Parathyroid adenoma (tissue), 2 donors: Measurements from ENCODE around the gene EDIL3.
"Not testable (repeated sequence)": the region's sequence is repeated elsewhere in the genome, so short reads cannot be mapped to it uniquely, and the experiment has no call there.

ENCODE experiments used
- H2AFZ ChIP-seq: fragments of 300-600 bp; sonication (generic); one replicate; pipeline ENCODE4 v1.7.0; 2017; ENCODE audit warnings: antibody characterized with exemption, mild to moderate bottlenecking
- H3K27ac ChIP-seq: fragments of 300-600 bp; sonication (generic); one replicate; pipeline ENCODE4 v1.7.0; 2017
- H3K27me3 ChIP-seq: fragments of 300-600 bp; sonication (generic); one replicate; pipeline ENCODE4 v1.7.0; 2017; ENCODE audit warnings: low read length; ENCODE audit not compliant: control insufficient read depth, insufficient read depth
- H3K36me3 ChIP-seq: fragments of 300-600 bp; sonication (generic); one replicate; pipeline ENCODE4 v1.7.0; 2017; ENCODE audit warnings: low read length; ENCODE audit not compliant: control insufficient read depth, insufficient read depth
- H3K4me1 ChIP-seq: fragments of 300-600 bp; sonication (generic); one replicate; pipeline ENCODE4 v1.7.0; 2017; ENCODE audit warnings: control low read depth
- H3K4me2 ChIP-seq: fragments of 300-600 bp; sonication (generic); one replicate; pipeline ENCODE4 v1.7.0; 2017; ENCODE audit warnings: low read length
- H3K4me3 ChIP-seq: fragments of 300-600 bp; sonication (generic); one replicate; pipeline ENCODE4 v1.7.0; 2017; ENCODE audit warnings: low read depth, low read length
- H3K79me2 ChIP-seq: fragments of 300-600 bp; sonication (generic); one replicate; pipeline ENCODE4 v1.7.0; 2017; ENCODE audit warnings: control low read depth
- H3K9ac ChIP-seq: fragments of 300-600 bp; sonication (generic); one replicate; pipeline ENCODE4 v1.7.0; 2017; ENCODE audit warnings: mild to moderate bottlenecking
- H3K9me3 ChIP-seq: fragments of 300-600 bp; sonication (generic); one replicate; pipeline ENCODE4 v1.7.0; 2017; ENCODE audit warnings: low read length; ENCODE audit not compliant: control insufficient read depth
- TF ChIP-seq, protein P1 (sequence below): fragments of 300-600 bp; sonication (generic); IDR thresholded peaks from one replicate; pipeline ENCODE4 v1.7.0; 2017; ENCODE audit warnings: antibody characterized with exemption, mild to moderate bottlenecking
- donor health status: primary hyperparathyroidism.

Gene EDIL3

DNA sequence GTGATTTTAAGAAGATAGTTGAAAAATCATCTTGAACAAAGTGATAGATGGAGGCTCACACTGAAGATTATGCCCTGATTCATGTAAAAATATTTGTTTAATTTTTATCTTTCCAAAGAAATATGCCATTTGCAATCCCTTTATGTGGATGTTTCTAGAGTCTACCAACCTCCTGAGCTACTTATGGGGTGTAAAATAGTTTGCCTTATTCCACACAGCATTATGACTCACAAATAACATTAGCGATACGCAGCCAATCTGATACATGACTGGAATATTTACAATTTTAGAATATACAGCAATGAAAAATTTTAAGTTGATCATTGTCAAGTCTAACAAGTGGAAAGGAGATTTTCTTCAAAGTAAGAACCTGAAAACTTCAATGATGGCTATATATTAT, 327.5 kb downstream of the EDIL3 start:
- Histone ChIP-seq H3K4me2 (no peak overlapping the region), H3K79me2 (no peaks in the 10 kb centered on the region), H3K4me3 (no peak overlapping the region), H3K9me3 (no peaks in the 10 kb centered on the region), H3K27ac (no peak overlapping the region), H2AFZ (no peak overlapping the region), H3K4me1 (no peaks in the 10 kb centered on the region), H3K9ac (no peak overlapping the region), H3K36me3 (no peaks in the 10 kb centered on the region), H3K27me3 (no peaks in the 10 kb centered on the region)
- TF ChIP-seq, protein P1, sequence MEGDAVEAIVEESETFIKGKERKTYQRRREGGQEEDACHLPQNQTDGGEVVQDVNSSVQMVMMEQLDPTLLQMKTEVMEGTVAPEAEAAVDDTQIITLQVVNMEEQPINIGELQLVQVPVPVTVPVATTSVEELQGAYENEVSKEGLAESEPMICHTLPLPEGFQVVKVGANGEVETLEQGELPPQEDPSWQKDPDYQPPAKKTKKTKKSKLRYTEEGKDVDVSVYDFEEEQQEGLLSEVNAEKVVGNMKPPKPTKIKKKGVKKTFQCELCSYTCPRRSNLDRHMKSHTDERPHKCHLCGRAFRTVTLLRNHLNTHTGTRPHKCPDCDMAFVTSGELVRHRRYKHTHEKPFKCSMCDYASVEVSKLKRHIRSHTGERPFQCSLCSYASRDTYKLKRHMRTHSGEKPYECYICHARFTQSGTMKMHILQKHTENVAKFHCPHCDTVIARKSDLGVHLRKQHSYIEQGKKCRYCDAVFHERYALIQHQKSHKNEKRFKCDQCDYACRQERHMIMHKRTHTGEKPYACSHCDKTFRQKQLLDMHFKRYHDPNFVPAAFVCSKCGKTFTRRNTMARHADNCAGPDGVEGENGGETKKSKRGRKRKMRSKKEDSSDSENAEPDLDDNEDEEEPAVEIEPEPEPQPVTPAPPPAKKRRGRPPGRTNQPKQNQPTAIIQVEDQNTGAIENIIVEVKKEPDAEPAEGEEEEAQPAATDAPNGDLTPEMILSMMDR, result no peak

DNA sequence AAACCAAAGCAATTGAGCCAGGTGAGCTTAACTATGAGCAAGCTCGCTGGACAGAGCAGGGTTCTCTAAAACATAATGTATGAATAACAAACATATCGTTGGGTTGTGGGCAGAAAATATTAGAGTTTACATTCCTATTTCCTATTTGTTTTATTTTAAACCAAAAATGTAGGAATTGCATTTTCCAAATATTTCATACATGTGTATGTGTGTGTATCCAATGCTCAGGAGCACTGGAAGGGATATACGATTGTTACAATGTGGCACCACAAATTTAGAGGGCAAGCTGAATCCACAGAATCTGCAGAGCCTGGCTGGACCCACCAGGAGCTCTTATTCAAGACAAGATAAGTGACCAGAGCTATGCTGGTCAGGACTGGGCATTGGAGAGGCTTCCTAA, 338.7 kb downstream of the EDIL3 start:
- Histone ChIP-seq H3K9ac (no peak overlapping the region), H3K9me3 (no peaks in the 10 kb centered on the region), H3K4me1 (no peaks in the 10 kb centered on the region), H3K27ac (no peak overlapping the region), H3K79me2 (no peaks in the 10 kb centered on the region), H3K36me3 (no peaks in the 10 kb centered on the region), H3K4me3 (no peak overlapping the region), H2AFZ (no peak overlapping the region), H3K27me3 (no peaks in the 10 kb centered on the region), H3K4me2 (no peak overlapping the region)
- TF ChIP-seq, protein P1, result no peak

DNA sequence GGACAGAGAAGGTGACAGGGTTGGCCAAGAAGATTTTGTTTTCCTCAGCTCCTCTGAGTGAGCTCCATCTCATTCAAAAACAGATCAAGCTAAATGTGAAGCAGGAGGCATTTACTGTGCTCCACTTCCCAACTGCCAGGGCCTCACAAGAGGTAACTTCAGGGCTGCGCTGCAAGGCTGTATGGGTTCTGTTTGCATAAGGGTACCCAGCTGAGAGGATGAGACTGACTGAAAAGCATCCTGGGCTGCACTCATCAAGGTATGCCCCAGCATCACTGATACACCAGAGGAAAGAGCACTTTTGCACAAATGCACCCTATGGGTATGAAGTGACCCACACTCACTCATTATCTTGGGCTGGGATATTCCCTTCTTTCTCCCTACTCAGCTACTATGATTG, 347.8 kb downstream of the EDIL3 start:
- H3K27me3 ChIP-seq, result no peaks in the 10 kb centered on the region
- TF ChIP-seq, protein P1, result no peak
- H3K4me3 ChIP-seq, result no peak overlapping the region
- H3K79me2 ChIP-seq, result no peaks in the 10 kb centered on the region
- H3K4me2 ChIP-seq, result no peak overlapping the region
- no peak overlapping the region for H3K9ac ChIP-seq
- no peaks in the 10 kb centered on the region for H3K9me3 ChIP-seq
- H2AFZ ChIP-seq, result no peak overlapping the region
- H3K27ac ChIP-seq, result no peak overlapping the region
- H3K36me3 ChIP-seq, result no peaks in the 10 kb centered on the region
- H3K4me1 ChIP-seq, result no peaks in the 10 kb centered on the region

DNA sequence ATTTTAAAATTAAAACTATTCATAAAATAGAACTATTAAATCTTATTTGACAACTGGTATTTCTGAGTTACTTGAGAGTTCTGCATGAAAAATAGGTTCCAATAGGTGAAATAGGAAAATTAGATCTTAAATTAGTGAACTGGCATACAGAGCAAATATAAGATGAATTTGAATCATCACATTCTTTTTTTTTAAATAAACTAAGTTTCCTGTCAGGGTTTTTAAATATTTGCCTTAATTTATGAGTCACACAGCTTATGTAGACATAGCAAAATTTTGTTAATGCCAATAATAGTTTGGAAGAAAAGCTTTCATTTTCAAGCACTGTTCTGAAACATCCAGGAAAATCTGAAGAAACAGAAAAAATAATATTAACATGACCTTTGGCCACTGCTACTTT, 352.4 kb downstream of the EDIL3 start:
- H3K4me1 ChIP-seq, result no peaks in the 10 kb centered on the region
- TF ChIP-seq, protein P1, result no peak
- no peak overlapping the region for H3K4me3 ChIP-seq
- H3K27me3 ChIP-seq, result no peaks in the 10 kb centered on the region
- no peaks in the 10 kb centered on the region for H3K36me3 ChIP-seq
- no peaks in the 10 kb centered on the region for H3K9me3 ChIP-seq
- H2AFZ ChIP-seq, result no peak overlapping the region
- no peak overlapping the region for H3K9ac ChIP-seq
- H3K79me2 ChIP-seq, result no peaks in the 10 kb centered on the region
- no peak overlapping the region for H3K4me2 ChIP-seq
- H3K27ac ChIP-seq, result no peak overlapping the region

DNA sequence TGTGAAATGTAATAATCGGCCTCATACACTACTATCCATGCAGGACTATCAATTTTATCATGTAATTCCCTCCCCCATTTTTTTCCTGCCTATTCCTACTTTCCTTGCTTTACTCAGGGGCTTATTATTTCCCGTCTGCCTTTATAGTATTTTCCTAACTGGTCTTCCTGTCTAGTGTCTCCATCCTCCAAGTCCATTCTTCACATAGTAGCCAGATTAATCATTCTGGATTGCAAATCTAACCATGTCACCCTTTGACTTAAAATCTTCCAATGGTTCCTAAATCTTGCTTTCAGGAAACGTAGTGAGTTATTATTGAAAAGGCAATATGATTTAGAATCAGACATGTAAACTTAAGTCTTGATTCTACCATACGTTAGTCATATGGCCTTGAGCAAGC, 356.6 kb downstream of the EDIL3 start:
- no peak overlapping the region for H3K9ac ChIP-seq
- H3K27ac ChIP-seq, result no peak overlapping the region
- no peaks in the 10 kb centered on the region for H3K9me3 ChIP-seq
- no peaks in the 10 kb centered on the region for H3K27me3 ChIP-seq
- H3K4me1 ChIP-seq, result no peaks in the 10 kb centered on the region
- no peaks in the 10 kb centered on the region for H3K79me2 ChIP-seq
- H2AFZ ChIP-seq, result no peak overlapping the region
- H3K36me3 ChIP-seq, result no peaks in the 10 kb centered on the region
- H3K4me2 ChIP-seq, result no peak overlapping the region
- TF ChIP-seq, protein P1, result no peak
- H3K4me3 ChIP-seq, result no peak overlapping the region

DNA sequence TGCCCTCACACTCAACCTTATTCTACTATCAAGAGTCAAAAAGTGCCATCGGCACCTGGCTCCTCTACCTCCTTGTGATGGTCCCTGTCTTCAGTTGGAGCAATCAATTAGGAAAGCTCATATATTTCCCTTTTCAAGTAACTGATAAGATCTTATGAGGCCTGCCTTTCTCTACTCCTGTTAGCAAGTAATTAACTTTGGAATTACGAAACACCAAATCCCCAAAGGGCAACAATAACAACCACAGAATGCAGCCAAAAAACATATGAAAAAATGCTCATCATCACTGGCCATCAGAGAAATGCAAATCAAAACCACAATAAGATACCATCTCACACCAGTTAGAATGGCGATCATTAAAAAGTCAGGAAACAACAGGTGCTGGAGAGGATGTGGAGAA, 366.2 kb downstream of the EDIL3 start:
- H3K27me3 ChIP-seq, H3K4me3 ChIP-seq, H3K4me1 ChIP-seq, H3K79me2 ChIP-seq, H3K9ac ChIP-seq, H3K4me2 ChIP-seq, H3K27ac ChIP-seq, H2AFZ ChIP-seq, H3K9me3 ChIP-seq, H3K36me3 ChIP-seq: not testable (repeated sequence)
